CD4-positive, alpha-beta T cell treated with Interleukin-4 for 4 hours (primary cell): Measurements from ENCODE around the gene ARHGAP15.
A peak's percentile ranks its signal among the peaks of the same experiment; 100 is the strongest.
"Not testable (repeated sequence)": the region's sequence is repeated elsewhere in the genome, so short reads cannot be mapped to it uniquely, and the experiment has no call there.

Experiments
- DNase-seq: peaks from one replicate; pipeline ENCODE4 v3.0.0-alpha.2; 2020

Gene ARHGAP15

GRCh38 chr2:143501106-143501676 lies 372.0 kb downstream of the ARHGAP15 start:
- DNase-seq: no peak

- DNase-seq: no peak
These were observed 374.1 kb downstream of the ARHGAP15 start for GRCh38 chr2:143503280-143503679.

- no peak for DNase-seq
These were observed 375.2 kb downstream of the ARHGAP15 start for GRCh38 chr2:143504397-143504796.

GRCh38 chr2:143505542-143505941 lies 376.3 kb downstream of the ARHGAP15 start:
- no peak for DNase-seq

- peak; percentile 10 for DNase-seq
These were observed 383.9 kb downstream of the ARHGAP15 start for GRCh38 chr2:143513081-143513480.

GRCh38 chr2:143514413-143514812 lies 385.2 kb downstream of the ARHGAP15 start:
- no peak for DNase-seq

- DNase-seq: no peak
These were observed 386.1 kb downstream of the ARHGAP15 start for GRCh38 chr2:143515318-143515717.

- DNase-seq: no peak
These were observed 390.3 kb downstream of the ARHGAP15 start for GRCh38 chr2:143519521-143519920.

- no peak for DNase-seq
These were observed 392.2 kb downstream of the ARHGAP15 start for GRCh38 chr2:143521396-143521795.

- no peak for DNase-seq
These were observed 393.5 kb downstream of the ARHGAP15 start for GRCh38 chr2:143522699-143523098.

GRCh38 chr2:143524119-143524553 lies 394.9 kb downstream of the ARHGAP15 start:
- DNase-seq: no peak

- no peak for DNase-seq
These were observed 395.6 kb downstream of the ARHGAP15 start for GRCh38 chr2:143524559-143525401.

- DNase-seq: no peak
These were observed 396.2 kb downstream of the ARHGAP15 start for GRCh38 chr2:143525402-143525860.

GRCh38 chr2:143526498-143526897 lies 397.3 kb downstream of the ARHGAP15 start:
- no peak for DNase-seq

- DNase-seq: no peak
These were observed 398.8 kb downstream of the ARHGAP15 start for GRCh38 chr2:143528021-143528420.

- DNase-seq: no peak
These were observed 400.0 kb downstream of the ARHGAP15 start for GRCh38 chr2:143529118-143529720.

- no peak for DNase-seq
These were observed 401.5 kb downstream of the ARHGAP15 start for GRCh38 chr2:143530758-143531157.

- DNase-seq: no peak
These were observed 402.8 kb downstream of the ARHGAP15 start for GRCh38 chr2:143532061-143532460.

GRCh38 chr2:143533846-143534245 lies 404.6 kb downstream of the ARHGAP15 start:
- DNase-seq: no peak

- DNase-seq: no peak
These were observed 406.6 kb downstream of the ARHGAP15 start for GRCh38 chr2:143535802-143536201.

GRCh38 chr2:143541899-143542298 lies 412.7 kb downstream of the ARHGAP15 start:
- DNase-seq: not testable (repeated sequence)

- DNase-seq: peak; percentile 15
These were observed 416.1 kb downstream of the ARHGAP15 start for GRCh38 chr2:143545059-143545948.

- DNase-seq: no peak
These were observed 416.7 kb downstream of the ARHGAP15 start for GRCh38 chr2:143545949-143546255.
